ENCODE measurements around the gene PLEKHM3. TPM values are rescaled to one million over a fixed set of nuclear protein-coding genes. Genes with fewer than 3 reads are reported as not detected.

The PLEKHM3 gene
- total RNA-seq, 1 experiment from 2014 or later: 2.5 TPM

DNA sequence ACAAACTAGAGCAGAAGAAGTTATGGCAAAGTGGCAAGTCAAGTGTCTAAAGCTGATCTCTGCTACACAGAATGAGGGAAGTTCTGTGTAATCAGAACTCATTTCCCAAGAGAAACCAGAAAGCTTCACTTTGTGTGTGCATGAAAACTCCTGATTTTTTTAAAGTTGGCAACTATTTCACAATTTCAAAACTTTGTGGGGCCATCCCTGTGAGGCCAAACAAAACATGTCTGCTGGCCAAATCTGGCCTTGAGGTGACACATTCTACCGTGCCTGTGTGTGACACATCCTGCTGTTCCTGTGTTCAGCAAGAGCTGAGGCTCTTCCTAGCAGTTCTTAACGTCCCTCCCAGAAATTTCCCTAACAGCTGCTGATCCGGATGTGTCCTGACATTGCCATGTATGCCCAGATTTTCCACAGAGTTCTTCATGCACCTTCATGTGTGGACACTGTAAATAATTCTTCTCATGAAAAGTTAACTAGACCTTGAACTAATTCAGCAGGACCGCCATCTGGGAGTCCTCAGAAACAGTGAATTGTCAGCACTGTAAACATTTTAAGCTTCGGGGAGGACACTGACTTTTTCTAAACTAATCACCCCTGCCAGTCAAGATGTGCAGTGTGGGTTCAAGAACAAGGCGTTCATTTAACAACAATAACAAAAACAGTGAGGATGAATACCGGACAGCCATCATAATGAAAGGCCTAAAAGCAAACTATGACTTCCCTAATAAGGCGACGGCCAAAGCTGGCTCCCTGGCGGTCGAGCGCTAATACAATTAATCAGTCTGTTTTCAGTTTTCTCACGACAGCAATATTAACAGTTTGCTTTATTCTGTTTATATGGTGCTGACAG, 99.0 kb downstream of the PLEKHM3 start:
- Histone ChIP-seq H3K27me3 (ENCODE audit: control insufficient read depth, insufficient read depth, low read length) (no peaks in the 10 kb centered on the region), H3K27ac (ENCODE audit: low read length) (no peak overlapping the region), H3K4me1 (ENCODE audit: control insufficient read depth, insufficient read depth, low read length) (no peaks in the 10 kb centered on the region; the same call in 1 of the 2 replicates), H3K9me3 (ENCODE audit: control insufficient read depth, insufficient read depth, low read depth, low read length) (no peaks in the 10 kb centered on the region), H3K36me3 (ENCODE audit: control insufficient read depth, insufficient read depth, low read length) (no peaks in the 10 kb centered on the region), H3K4me3 (ENCODE audit: low read depth in 2 of 2, low read length in 2 of 2) (no peak overlapping the region)
- BruUV-seq (replicated peaks): no TSS peak
- in situ Hi-C loops (cut with HindIII; ENCODE audit: low pct_unique_long_range_greater_than_20kb, low sequenced_read_pairs) (no loop called here), intact Hi-C loops (cut with micrococcal nuclease; ENCODE audit: unreplicated experiment) (no loop called here)
- POLR2A ChIA-PET: no interaction called here
- TF ChIP-seq TCF7L2 (IDR thresholded peaks at IDR 0.05; ENCODE audit: low read depth, low read length) (no peak), POLR2AphosphoS5 (IDR thresholded peaks at IDR 0.05; ENCODE audit: low read depth, low read length) (no peak), SIN3A (IDR thresholded peaks at IDR 0.05; ENCODE audit: borderline replicate concordance, insufficient read depth, low read depth, low read length) (no peak)
- TF ChIP-seq, protein P1, sequence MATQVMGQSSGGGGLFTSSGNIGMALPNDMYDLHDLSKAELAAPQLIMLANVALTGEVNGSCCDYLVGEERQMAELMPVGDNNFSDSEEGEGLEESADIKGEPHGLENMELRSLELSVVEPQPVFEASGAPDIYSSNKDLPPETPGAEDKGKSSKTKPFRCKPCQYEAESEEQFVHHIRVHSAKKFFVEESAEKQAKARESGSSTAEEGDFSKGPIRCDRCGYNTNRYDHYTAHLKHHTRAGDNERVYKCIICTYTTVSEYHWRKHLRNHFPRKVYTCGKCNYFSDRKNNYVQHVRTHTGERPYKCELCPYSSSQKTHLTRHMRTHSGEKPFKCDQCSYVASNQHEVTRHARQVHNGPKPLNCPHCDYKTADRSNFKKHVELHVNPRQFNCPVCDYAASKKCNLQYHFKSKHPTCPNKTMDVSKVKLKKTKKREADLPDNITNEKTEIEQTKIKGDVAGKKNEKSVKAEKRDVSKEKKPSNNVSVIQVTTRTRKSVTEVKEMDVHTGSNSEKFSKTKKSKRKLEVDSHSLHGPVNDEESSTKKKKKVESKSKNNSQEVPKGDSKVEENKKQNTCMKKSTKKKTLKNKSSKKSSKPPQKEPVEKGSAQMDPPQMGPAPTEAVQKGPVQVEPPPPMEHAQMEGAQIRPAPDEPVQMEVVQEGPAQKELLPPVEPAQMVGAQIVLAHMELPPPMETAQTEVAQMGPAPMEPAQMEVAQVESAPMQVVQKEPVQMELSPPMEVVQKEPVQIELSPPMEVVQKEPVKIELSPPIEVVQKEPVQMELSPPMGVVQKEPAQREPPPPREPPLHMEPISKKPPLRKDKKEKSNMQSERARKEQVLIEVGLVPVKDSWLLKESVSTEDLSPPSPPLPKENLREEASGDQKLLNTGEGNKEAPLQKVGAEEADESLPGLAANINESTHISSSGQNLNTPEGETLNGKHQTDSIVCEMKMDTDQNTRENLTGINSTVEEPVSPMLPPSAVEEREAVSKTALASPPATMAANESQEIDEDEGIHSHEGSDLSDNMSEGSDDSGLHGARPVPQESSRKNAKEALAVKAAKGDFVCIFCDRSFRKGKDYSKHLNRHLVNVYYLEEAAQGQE (IDR thresholded peaks at IDR 0.05; ENCODE audit: insufficient read depth in 1 of 2, low read depth in 2 of 2, low read length in 1 of 2): no peak
- TF ChIP-seq, protein P2, sequence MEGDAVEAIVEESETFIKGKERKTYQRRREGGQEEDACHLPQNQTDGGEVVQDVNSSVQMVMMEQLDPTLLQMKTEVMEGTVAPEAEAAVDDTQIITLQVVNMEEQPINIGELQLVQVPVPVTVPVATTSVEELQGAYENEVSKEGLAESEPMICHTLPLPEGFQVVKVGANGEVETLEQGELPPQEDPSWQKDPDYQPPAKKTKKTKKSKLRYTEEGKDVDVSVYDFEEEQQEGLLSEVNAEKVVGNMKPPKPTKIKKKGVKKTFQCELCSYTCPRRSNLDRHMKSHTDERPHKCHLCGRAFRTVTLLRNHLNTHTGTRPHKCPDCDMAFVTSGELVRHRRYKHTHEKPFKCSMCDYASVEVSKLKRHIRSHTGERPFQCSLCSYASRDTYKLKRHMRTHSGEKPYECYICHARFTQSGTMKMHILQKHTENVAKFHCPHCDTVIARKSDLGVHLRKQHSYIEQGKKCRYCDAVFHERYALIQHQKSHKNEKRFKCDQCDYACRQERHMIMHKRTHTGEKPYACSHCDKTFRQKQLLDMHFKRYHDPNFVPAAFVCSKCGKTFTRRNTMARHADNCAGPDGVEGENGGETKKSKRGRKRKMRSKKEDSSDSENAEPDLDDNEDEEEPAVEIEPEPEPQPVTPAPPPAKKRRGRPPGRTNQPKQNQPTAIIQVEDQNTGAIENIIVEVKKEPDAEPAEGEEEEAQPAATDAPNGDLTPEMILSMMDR (IDR thresholded peaks at IDR 0.05): no peak
- CTCF ChIA-PET: no interaction called here
- DNase-seq (ENCODE audit: low read depth, low spot score) (no peak), ATAC-seq (no peak)

DNA sequence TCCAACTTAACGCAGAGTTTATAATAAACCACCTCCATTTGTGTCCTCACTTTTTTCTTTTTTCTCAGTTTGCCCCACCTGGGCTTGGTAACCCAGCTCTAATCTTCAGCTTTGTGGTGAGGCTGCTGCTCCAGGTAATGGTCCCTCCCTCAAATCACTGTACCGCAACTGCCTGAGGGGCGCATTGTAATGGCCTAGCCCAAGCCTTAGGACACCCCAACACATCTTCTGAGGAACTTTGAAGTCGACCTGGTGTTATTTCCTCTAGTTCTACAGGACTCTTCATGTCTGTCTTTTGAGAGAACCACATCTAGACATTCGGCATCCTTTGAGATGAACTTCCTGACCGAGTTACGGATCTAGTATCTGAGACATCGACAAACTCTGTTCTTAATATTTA, 99.7 kb downstream of the PLEKHM3 start:
- ChIA-PET CTCF (no interaction called here), POLR2A (no interaction called here)
- no peak overlapping the region for H3K27ac ChIP-seq (ENCODE audit: low read length)
- no peaks in the 10 kb centered on the region for H3K9me3 ChIP-seq (ENCODE audit: control insufficient read depth, insufficient read depth, low read depth, low read length)
- no peaks in the 10 kb centered on the region for H3K36me3 ChIP-seq (ENCODE audit: control insufficient read depth, insufficient read depth, low read length)
- DNase-seq (ENCODE audit: low read depth, low spot score) (no peak), ATAC-seq (no peak)
- no peaks in the 10 kb centered on the region; the same call in 1 of the 2 replicates for H3K4me1 ChIP-seq (ENCODE audit: control insufficient read depth, insufficient read depth, low read length)
- no TSS peak for BruUV-seq (replicated peaks)
- H3K4me3 ChIP-seq (ENCODE audit: low read depth in 2 of 2, low read length in 2 of 2): no peak overlapping the region
- intact Hi-C loops (cut with micrococcal nuclease; ENCODE audit: unreplicated experiment): no loop called here
- in situ Hi-C loops (cut with HindIII; ENCODE audit: low pct_unique_long_range_greater_than_20kb, low sequenced_read_pairs): no loop called here
- TF ChIP-seq TCF7L2 (IDR thresholded peaks at IDR 0.05; ENCODE audit: low read depth, low read length) (no peak), SIN3A (IDR thresholded peaks at IDR 0.05; ENCODE audit: borderline replicate concordance, insufficient read depth, low read depth, low read length) (no peak)
- TF ChIP-seq, protein P2 (IDR thresholded peaks at IDR 0.05): no peak
- TF ChIP-seq, protein P1 (IDR thresholded peaks at IDR 0.05; ENCODE audit: insufficient read depth in 1 of 2, low read depth in 2 of 2, low read length in 1 of 2): no peak
- H3K27me3 ChIP-seq (ENCODE audit: control insufficient read depth, insufficient read depth, low read length): no peaks in the 10 kb centered on the region

Data from Panc1 (cell line).